Suprapubic skin (tissue), 4 donors: ENCODE data around the gene PLA2R1. TPM values are rescaled to one million over a fixed set of nuclear protein-coding genes. Genes with fewer than 3 reads are reported as not detected.

Source experiments
- DNase-seq, 2 donors: peaks; one replicate each; pipeline ENCODE4 v3.0.0-alpha.2; 2019; ENCODE audit warnings: low spot score in 2 of 2
- H3K27ac ChIP-seq: fragments of 200-600 bp; sonication (generic); one replicate; pipeline ENCODE4 v1.5.1; 2019
- H3K27me3 ChIP-seq: fragments of 200-600 bp; sonication (generic); one replicate; pipeline ENCODE4 v1.5.1; 2019
- H3K36me3 ChIP-seq: fragments of 200-600 bp; sonication (generic); one replicate; pipeline ENCODE4 v1.5.1; 2019
- H3K4me1 ChIP-seq: fragments of 200-600 bp; sonication (generic); one replicate; pipeline ENCODE4 v1.5.1; 2019
- H3K4me3 ChIP-seq: fragments of 200-600 bp; sonication (generic); one replicate; pipeline ENCODE4 v1.5.1; 2019; ENCODE audit warnings: mild to moderate bottlenecking
- H3K9me3 ChIP-seq: fragments of 200-600 bp; sonication (generic); one replicate; pipeline ENCODE4 v1.5.1; 2019
- EP300 ChIP-seq: sonication (generic); formaldehyde crosslinking; IDR thresholded peaks from one replicate; pipeline ENCODE4 v1.6.1; 2017; ENCODE audit warnings: antibody characterized with exemption
- POLR2A ChIP-seq, 2 donors: fragments of 450-650 bp; IDR thresholded peaks; one replicate each; pipeline ENCODE4 v1.6.1; 2017; ENCODE audit warnings: antibody characterized with exemption in 2 of 2, mild to moderate bottlenecking in 2 of 2, moderate library complexity in 2 of 2
- POLR2AphosphoS5 ChIP-seq, 3 donors: sonication (generic); formaldehyde crosslinking; IDR thresholded peaks; one replicate each; pipeline ENCODE4 v1.6.1; 2017; ENCODE audit warnings: antibody characterized with exemption in 3 of 3
- WGBS: methylation state at CpG from one replicate; pipeline ENCODE4 v1.1.5; 2018; 5-methylcytosine and 5-hydroxymethylcytosine counted together
- total RNA-seq, 4 donors: library from RNA; depleted of rRNA; stranded (reverse); fragments of >200 nt; gene quantifications; one replicate each; pipeline ENCODE4 v1.1.0, GENCODE V29; 2016
- TF ChIP-seq, protein P1 (sequence below), 2 donors: fragments of 200-600 bp in 1 of 2; fragments of 450-650 bp in 1 of 2; sonication (generic) in 1 of 2; IDR thresholded peaks; one replicate each; pipeline ENCODE4 v1.5.1; 2016 to 2019; ENCODE audit warnings: antibody characterized with exemption in 2 of 2, mild to moderate bottlenecking in 1 of 2, moderate library complexity in 1 of 2

The PLA2R1 gene
- total RNA-seq, 4 donors from 2014 or later = 31.3 to 68.8 (median 40.8) TPM

- WGBS = 85% methylated on average over 6 of the region's 6 CpGs
- Histone ChIP-seq H3K36me3 (peaks cover 12% of the 10 kb centered on the region), H3K27me3 (no peaks in the 10 kb centered on the region), H3K4me1 (peaks cover 2% of the 10 kb centered on the region), H3K9me3 (no peaks in the 10 kb centered on the region), H3K4me3 (no peak overlapping the region), H3K27ac (no peak overlapping the region)
- DNase-seq = no peak
- TF ChIP-seq, protein P1, sequence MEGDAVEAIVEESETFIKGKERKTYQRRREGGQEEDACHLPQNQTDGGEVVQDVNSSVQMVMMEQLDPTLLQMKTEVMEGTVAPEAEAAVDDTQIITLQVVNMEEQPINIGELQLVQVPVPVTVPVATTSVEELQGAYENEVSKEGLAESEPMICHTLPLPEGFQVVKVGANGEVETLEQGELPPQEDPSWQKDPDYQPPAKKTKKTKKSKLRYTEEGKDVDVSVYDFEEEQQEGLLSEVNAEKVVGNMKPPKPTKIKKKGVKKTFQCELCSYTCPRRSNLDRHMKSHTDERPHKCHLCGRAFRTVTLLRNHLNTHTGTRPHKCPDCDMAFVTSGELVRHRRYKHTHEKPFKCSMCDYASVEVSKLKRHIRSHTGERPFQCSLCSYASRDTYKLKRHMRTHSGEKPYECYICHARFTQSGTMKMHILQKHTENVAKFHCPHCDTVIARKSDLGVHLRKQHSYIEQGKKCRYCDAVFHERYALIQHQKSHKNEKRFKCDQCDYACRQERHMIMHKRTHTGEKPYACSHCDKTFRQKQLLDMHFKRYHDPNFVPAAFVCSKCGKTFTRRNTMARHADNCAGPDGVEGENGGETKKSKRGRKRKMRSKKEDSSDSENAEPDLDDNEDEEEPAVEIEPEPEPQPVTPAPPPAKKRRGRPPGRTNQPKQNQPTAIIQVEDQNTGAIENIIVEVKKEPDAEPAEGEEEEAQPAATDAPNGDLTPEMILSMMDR (IDR thresholded peaks at IDR 0.05) = no peak
- TF ChIP-seq POLR2AphosphoS5 (IDR thresholded peaks at IDR 0.05) = no peak
- TF ChIP-seq POLR2A (IDR thresholded peaks at IDR 0.05) = no peak
- TF ChIP-seq EP300 = no peak
Measured at GRCh38 chr2:160034396-160034795, 28.0 kb downstream of the PLA2R1 start.

- TF ChIP-seq EP300 (no peak), POLR2AphosphoS5 (IDR thresholded peaks at IDR 0.05) (no peak), POLR2A (IDR thresholded peaks at IDR 0.05) (no peak)
- TF ChIP-seq, protein P1 (IDR thresholded peaks at IDR 0.05) = no peak
- H3K36me3 ChIP-seq = peaks cover 11% of the 10 kb centered on the region
- 80% methylated on average over 2 of the region's 2 CpGs for WGBS
- H3K27ac ChIP-seq = no peak overlapping the region
- H3K4me1 ChIP-seq = peaks cover 2% of the 10 kb centered on the region
- H3K4me3 ChIP-seq = no peak overlapping the region
- H3K27me3 ChIP-seq = no peaks in the 10 kb centered on the region
- DNase-seq = no peak
- H3K9me3 ChIP-seq = no peaks in the 10 kb centered on the region
Measured at GRCh38 chr2:160033732-160034392, 28.6 kb downstream of the PLA2R1 start.

GRCh38 chr2:160029270-160029628 lies 33.2 kb downstream of the PLA2R1 start:
- peaks cover 2% of the 10 kb centered on the region for H3K4me1 ChIP-seq
- H3K36me3 ChIP-seq = peaks cover 21% of the 10 kb centered on the region
- TF ChIP-seq, protein P1 (IDR thresholded peaks at IDR 0.05) = no peak
- TF ChIP-seq POLR2AphosphoS5 (IDR thresholded peaks at IDR 0.05) = no peak
- TF ChIP-seq EP300 = no peak
- TF ChIP-seq POLR2A (IDR thresholded peaks at IDR 0.05) = no peak
- 77% methylated on average over 1 of the region's 2 CpGs for WGBS
- no peaks in the 10 kb centered on the region for H3K27me3 ChIP-seq
- H3K27ac ChIP-seq = no peak overlapping the region
- H3K9me3 ChIP-seq = no peaks in the 10 kb centered on the region
- H3K4me3 ChIP-seq = no peak overlapping the region
- DNase-seq = no peak

DNA sequence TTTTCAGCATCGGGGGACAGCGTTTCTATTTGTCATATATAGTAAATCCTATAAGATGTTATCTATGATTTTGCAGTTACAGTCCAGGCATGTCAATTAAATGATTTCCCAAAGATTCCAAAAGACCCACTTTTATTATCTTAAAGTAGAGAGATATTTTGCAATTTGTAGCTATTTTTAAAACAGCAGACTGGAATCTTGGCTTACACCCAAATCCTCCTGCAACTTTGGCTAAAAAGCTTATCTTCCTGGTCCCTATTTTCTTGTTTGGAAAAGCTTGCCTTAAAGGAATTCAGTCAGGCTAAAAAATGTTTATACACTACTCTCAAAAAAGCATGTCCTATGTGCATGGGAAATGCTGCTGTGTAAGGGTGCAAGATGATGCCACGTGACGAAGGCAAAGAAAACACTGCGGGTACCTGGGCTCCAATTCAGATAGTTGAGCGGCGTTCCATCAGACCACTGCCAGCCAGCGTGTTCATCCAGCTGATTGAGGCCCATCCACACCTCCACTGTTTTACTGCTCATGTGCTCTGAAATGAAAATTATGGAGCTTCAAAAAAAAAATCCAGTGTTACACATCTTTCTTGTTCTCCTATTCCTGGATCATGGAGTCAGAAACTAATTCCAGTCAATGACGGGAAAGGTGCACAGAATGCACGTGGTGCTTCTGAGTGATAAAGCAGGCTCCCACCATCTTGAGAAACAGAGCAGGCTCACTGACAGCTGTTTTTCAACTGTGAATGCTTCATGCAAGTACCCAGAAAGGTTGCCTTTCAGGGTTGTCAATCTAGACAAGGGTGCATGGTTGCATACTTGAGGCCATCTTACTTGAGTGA lies 33.8 kb downstream of the PLA2R1 start:
- Histone ChIP-seq H3K4me1 (peaks cover 2% of the 10 kb centered on the region), H3K27me3 (no peaks in the 10 kb centered on the region), H3K36me3 (peaks cover 24% of the 10 kb centered on the region), H3K9me3 (no peaks in the 10 kb centered on the region), H3K4me3 (no peak overlapping the region), H3K27ac (no peak overlapping the region)
- WGBS = 73% methylated on average over 10 of the region's 10 CpGs
- no peak for DNase-seq
- TF ChIP-seq POLR2AphosphoS5 (IDR thresholded peaks at IDR 0.05) (no peak), POLR2A (IDR thresholded peaks at IDR 0.05) (no peak)
- TF ChIP-seq, protein P1 (IDR thresholded peaks at IDR 0.05) = no peak

- Histone ChIP-seq H3K27ac (no peak overlapping the region), H3K4me3 (no peak overlapping the region), H3K27me3 (no peaks in the 10 kb centered on the region), H3K4me1 (no peaks in the 10 kb centered on the region), H3K36me3 (peaks cover 56% of the 10 kb centered on the region), H3K9me3 (no peaks in the 10 kb centered on the region)
- no peak for DNase-seq
- TF ChIP-seq POLR2AphosphoS5 (IDR thresholded peaks at IDR 0.05) (no peak), POLR2A (IDR thresholded peaks at IDR 0.05) (no peak), EP300 (no peak)
- TF ChIP-seq, protein P1 (IDR thresholded peaks at IDR 0.05) = no peak
- WGBS = 97% methylated on average over 1 of the region's 1 CpG
Measured at GRCh38 chr2:160022162-160022561, 40.3 kb downstream of the PLA2R1 start.
